GM15510 (cell line): ENCODE results near the gene B9D2.

Experiments
- POLR2A ChIP-seq: IDR thresholded peaks from 3 replicates; pipeline ENCODE4 v1.6.1; 2011; ENCODE audit warnings: borderline replicate concordance; ENCODE audit not compliant: insufficient read length; ENCODE audit errors: extremely low read depth

The B9D2 gene

DNA sequence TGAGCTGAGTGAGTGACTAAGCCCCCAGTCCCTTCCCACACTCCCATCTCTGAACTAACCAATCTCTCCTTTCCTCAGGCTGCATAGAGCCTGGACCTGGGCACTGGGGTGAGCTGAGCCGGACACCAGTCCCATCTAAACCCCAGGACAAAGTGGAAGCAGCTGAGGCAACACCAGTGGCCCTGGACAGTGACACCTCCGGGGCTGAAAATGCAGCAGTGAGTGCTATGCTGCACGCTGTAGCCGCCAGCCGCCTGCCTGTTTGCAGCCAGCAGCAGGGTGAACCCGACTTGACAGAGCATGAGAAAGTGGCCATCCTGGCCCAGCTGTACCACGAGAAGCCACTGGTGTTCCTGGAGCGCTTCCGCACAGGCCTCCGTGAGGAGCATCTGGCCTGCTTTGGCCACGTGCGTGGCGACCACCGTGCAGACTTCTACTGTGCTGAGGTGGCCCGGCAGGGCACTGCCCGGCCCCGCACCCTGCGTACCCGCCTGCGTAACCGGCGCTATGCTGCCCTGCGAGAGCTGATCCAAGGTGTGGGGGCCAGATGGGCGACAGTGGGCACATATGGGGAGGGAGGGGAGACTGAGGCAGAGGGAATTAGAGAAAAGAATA, 47.5 kb downstream of the B9D2 start:
- TF ChIP-seq POLR2A = no peak

- TF ChIP-seq POLR2A = no peak
These were observed 52.3 kb downstream of the B9D2 start for GRCh38 chr19:41311613-41312012.

DNA sequence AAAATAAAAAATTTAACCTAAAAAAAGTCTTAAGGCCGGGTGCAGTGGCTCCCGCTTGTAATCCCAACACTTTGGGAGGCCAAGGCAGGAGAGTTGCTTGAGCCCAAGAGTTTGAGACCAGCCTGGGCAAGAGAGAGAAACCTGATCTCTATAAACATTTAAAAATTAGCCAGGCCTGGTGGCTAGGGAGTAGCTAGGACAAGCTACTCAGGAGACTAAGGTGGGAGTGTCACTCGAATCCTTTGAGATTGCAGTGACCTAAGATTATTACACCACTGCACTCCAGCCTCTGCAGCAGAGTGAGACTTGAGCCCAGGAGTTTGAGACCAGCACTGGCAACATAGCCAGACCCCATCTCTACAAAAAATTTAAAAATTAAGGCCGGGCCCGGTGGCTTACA, 52.9 kb downstream of the B9D2 start:
- TF ChIP-seq POLR2A = no peak

DNA sequence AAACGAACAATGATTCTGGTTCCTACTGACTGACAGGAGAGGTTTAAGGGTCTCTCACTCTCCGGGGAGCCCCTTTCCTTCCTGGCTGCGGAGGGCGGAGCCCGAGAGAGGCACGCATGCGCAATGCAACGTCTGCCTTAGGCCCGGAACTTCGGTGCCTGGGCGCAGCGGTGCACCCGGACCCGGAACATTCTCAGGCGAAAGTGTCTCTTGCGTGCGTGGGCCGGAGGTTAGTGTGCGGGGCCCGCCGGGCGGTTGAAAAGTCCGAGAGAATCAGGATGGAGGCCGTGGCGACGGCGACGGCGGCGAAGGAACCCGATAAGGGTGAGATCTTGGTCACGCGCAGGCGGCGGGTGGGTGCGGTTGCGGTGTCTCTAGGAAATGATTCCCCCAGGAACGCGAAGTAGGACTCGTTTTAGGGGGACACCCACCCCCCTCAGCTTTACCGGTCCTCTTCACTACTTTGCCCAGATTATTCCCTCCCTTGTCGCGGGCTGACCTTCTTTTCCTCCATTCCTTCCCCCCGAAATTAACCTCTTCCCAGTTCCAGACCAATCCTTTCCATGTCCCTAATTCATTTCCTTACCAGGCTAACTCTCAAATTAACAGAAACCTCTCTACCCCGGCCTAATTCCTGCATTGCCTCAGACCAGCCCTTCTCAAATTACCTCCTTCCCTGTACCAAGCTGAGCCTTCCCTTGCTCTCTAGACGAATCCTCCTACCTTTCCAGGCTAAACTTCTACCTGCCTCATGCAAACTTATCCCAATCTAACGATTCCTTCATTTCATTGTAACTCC, 53.7 kb downstream of the B9D2 start, which contains the start of gene CCDC97:
Gene CCDC97, plus strand, starts transcription at position 140 of the 799 bp plus-strand sequence. Its CDS starts 139 bp downstream, at position 279.
- peak; percentile 85 for TF ChIP-seq POLR2A

DNA sequence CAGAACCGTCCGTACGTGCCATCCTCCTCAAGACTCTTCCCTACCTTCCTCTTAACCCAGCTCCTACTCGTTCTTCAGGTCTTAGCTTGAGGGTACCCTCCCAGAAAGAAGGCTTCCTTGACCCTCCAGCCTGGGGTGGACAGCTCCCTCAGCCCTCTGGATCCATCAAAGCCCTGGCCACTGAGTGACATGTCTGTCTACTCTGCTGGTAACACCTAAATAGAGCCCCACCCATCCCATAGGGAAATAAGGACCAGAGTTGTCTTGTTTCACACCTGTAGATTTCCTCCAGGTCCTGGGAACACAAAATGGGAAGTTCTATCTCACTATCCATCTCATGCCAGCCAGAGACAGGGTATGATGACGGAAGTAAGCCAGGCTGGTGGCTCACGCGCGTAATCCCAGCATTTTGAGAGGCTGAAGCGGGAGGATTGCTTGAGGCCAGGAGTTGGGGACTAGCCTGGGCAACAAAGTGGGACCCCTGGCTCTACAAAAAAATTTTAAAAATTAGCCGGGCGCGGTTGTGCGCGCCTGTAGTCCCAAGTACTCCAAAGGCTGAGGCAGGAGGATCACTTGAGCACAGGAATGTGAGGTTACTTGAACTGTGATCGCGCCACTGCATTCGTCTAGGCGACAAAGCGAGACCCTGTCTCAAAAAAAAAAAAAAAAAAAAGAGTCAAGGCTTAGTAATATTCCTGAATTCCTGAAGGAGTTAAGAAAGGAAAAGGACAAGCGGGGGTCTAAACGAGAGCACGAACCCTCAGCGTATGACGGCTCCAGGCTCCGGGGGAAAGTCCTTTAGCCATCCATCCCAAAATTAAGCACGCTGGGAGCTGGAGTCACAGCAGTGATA, 54.5 kb downstream of the B9D2 start:
- no peak for TF ChIP-seq POLR2A

- peak; percentile 32 for TF ChIP-seq POLR2A
These were observed 55.3 kb downstream of the B9D2 start for GRCh38 chr19:41308450-41309179.

GRCh38 chr19:41307954-41308449, 55.9 kb downstream of the B9D2 start:
- no peak for TF ChIP-seq POLR2A

DNA sequence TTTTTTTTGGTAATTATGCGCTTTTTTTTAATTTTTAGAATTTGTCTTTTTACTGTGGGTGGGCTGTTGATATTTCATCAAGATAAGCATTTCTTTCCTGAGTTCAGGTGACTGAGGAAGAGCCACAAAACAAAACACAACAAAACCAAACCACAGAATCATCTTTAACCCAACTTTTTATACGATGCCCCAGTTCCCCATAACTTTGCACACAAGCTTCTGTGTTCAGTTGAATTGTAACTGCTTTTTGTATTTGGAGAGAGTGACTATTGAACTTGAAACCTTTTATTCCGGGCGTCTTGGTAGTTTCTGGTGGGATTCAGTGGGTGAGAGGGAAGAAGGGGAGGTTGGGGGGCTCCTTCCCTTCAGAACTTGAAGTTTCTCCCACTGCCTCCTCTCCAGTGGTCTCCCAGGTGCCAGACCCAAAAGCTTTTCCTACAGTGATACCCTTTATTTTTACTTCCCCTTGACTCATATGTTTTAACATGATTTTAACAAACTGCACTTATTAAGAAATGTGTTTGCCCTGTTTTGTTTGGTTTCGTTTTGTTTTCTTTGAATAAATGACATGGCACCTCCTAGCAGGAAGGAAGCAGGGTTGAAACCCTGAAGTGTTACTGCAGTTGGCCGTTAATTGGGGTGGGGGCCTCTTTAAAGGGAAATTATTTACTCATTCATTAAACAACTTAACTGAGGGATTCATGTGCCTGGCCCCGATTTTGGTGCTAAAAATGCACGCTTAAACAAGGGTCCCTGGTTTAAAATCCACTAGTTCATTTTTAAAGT, 56.7 kb downstream of the B9D2 start:
- no peak for TF ChIP-seq POLR2A

DNA sequence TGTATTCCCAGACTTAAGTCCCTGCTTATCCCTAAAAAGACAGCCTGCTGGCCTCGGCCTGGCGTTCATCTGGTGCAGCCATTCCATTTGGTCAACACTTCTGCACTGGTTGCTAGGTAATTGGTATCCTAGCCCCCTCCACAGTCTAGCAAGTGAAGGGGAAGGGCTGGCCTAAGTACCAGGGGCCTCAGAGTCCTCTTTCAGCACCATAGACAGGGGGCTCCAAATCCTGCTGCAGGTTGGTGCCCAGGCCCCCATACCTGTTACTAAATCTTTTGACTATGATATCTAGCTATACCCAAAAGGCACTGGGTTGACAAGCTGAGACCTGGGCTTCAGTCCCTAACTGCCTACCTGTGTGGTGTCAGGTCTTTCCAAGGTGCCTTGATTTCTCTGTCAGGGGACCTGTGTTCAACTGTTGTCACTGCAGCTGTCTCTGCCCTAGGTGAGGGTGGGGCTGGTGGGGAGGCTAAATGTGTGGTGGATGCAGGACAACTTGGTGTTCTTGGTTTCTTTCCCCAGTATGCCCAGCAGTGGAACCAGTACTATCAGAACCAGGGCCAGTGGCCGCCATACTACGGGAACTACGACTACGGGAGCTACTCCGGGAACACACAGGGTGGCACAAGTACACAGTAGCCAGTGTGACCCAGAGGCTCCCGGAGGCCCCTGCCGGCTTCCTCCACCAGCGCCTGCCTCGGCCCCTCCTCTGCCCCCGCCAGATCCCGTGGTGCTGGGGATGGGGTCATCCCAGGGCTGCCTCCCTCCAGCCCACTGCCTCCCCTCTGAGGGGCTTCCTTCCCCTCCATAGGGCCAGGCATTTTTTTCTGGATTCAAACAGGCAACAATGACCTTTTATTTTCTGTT, 57.8 kb downstream of the B9D2 start:
- no peak for TF ChIP-seq POLR2A

GRCh38 chr19:41304706-41305483, 59.1 kb downstream of the B9D2 start:
- TF ChIP-seq POLR2A = no peak
